GM18909 (cell line): Measurements from ENCODE around the gene NEURL1B.
A peak's percentile ranks its signal among the peaks of the same experiment; 100 is the strongest.

Source experiments
- ATAC-seq: cut with Tn5 transposase; IDR thresholded peaks from one replicate; pipeline ENCODE4 v1.9.1; 2021; ENCODE audit warnings: mild to moderate bottlenecking; ENCODE audit not compliant: unreplicated experiment, poor library complexity

NEURL1B gene

GRCh38 chr5:172632346-172633092, 8.5 kb upstream of the NEURL1B start:
- no peak for ATAC-seq

GRCh38 chr5:172633403-172633970, 7.6 kb upstream of the NEURL1B start:
- no peak for ATAC-seq

- no peak for ATAC-seq
These were observed 6.8 kb upstream of the NEURL1B start for GRCh38 chr5:172634106-172634899.

GRCh38 chr5:172635038-172635437, 6.0 kb upstream of the NEURL1B start:
- no peak for ATAC-seq

GRCh38 chr5:172636279-172637050, 4.6 kb upstream of the NEURL1B start:
- no peak for ATAC-seq

GRCh38 chr5:172637110-172637580, 3.9 kb upstream of the NEURL1B start:
- ATAC-seq, result no peak

- no peak for ATAC-seq
These were observed 3.3 kb upstream of the NEURL1B start for GRCh38 chr5:172637740-172638139.

GRCh38 chr5:172638209-172638768, 2.8 kb upstream of the NEURL1B start:
- no peak for ATAC-seq

- no peak for ATAC-seq
These were observed 924 bp upstream of the NEURL1B start for GRCh38 chr5:172640139-172640538.

GRCh38 chr5:172641359-172642050, 442 bp downstream of the NEURL1B start:
- ATAC-seq, result peak; percentile 29

GRCh38 chr5:172642051-172642409, 967 bp downstream of the NEURL1B start:
- no peak for ATAC-seq

- ATAC-seq, result no peak
These were observed 1.4 kb downstream of the NEURL1B start for GRCh38 chr5:172642486-172642885.

GRCh38 chr5:172642926-172643871, 2.1 kb downstream of the NEURL1B start:
- ATAC-seq, result no peak

- no peak for ATAC-seq
These were observed 3.2 kb downstream of the NEURL1B start for GRCh38 chr5:172644266-172644665.

- ATAC-seq, result no peak
These were observed 3.6 kb downstream of the NEURL1B start for GRCh38 chr5:172644711-172645110.

GRCh38 chr5:172645271-172646055, 4.4 kb downstream of the NEURL1B start:
- ATAC-seq, result no peak

GRCh38 chr5:172646716-172647285, 5.7 kb downstream of the NEURL1B start:
- no peak for ATAC-seq
